NCI-H146 treated with DMSO at 0.1 percent for 48 hours (cell line): ENCODE measurements around the gene MYLK4.

Experiments
- DNase-seq: peaks from one replicate; lab custom pipeline; 2025; ENCODE audit not compliant: unreplicated experiment; lab: John Stamatoyannopoulos, UW

The MYLK4 gene

GRCh38 chr6:2734488-2735166 is 16.1 kb downstream of the MYLK4 start:
- DNase-seq: no peak

GRCh38 chr6:2733736-2734480 is 16.8 kb downstream of the MYLK4 start:
- no peak for DNase-seq

- DNase-seq: no peak
Measured at GRCh38 chr6:2733324-2733723, 17.4 kb downstream of the MYLK4 start.

- DNase-seq: no peak
Measured at GRCh38 chr6:2732503-2733089, 18.1 kb downstream of the MYLK4 start.

GRCh38 chr6:2731281-2731909 is 19.3 kb downstream of the MYLK4 start:
- DNase-seq: no peak

GRCh38 chr6:2730353-2731107 is 20.2 kb downstream of the MYLK4 start:
- no peak for DNase-seq

GRCh38 chr6:2729921-2730320 is 20.8 kb downstream of the MYLK4 start:
- no peak for DNase-seq

- no peak for DNase-seq
Measured at GRCh38 chr6:2725999-2726567, 24.6 kb downstream of the MYLK4 start.

- no peak for DNase-seq
Measured at GRCh38 chr6:2725364-2725988, 25.2 kb downstream of the MYLK4 start.

- DNase-seq: no peak
Measured at GRCh38 chr6:2721219-2721618, 29.5 kb downstream of the MYLK4 start.

GRCh38 chr6:2719093-2719455 is 31.6 kb downstream of the MYLK4 start:
- DNase-seq: no peak

GRCh38 chr6:2718334-2719092 is 32.2 kb downstream of the MYLK4 start:
- no peak for DNase-seq

- no peak for DNase-seq
Measured at GRCh38 chr6:2716936-2717700, 33.6 kb downstream of the MYLK4 start.

- no peak for DNase-seq
Measured at GRCh38 chr6:2715737-2716136, 35.0 kb downstream of the MYLK4 start.

- no peak for DNase-seq
Measured at GRCh38 chr6:2714111-2714895, 36.4 kb downstream of the MYLK4 start.

GRCh38 chr6:2713473-2714110 is 37.1 kb downstream of the MYLK4 start:
- no peak for DNase-seq

GRCh38 chr6:2712102-2712501 is 38.6 kb downstream of the MYLK4 start:
- no peak for DNase-seq

- DNase-seq: no peak
Measured at GRCh38 chr6:2710412-2710811, 40.3 kb downstream of the MYLK4 start.
